Measurements from ENCODE around the gene ZBTB12. TPM values are rescaled to one million over a fixed set of nuclear protein-coding genes. Genes with fewer than 3 reads are reported as not detected.
"Not testable (repeated sequence)": the region's sequence is repeated elsewhere in the genome, so short reads cannot be mapped to it uniquely, and the experiment has no call there.

ZBTB12 gene
- polyA plus RNA-seq, 3 donors from 2014 or later, result not detected

DNA sequence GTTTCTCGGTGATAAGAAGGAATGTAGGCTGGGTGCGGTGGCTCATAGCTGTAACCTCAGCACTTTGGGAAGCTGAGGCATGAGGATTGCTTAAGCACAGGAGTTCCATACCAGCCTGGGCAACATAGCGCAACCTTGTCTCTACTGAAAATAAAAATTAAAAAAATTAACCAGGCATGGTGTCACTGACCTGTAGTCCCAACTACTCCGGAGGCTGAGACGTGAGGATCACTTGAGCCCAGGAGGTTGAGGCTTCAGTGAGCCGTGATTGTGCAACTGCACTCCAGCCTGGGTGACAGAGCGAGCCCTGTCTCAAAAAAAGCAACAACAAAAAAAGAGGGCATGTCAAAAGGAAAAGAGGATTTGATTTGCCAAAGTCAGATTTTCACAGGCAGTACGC is 43.2 kb downstream of the ZBTB12 start:
- Mint-ChIP-seq H3K36me3 (peaks cover 0 to 14% (median 7%) of the 10 kb centered on the region in 3 donors), H3K27ac (no peak overlapping the region), H3K9me3 (no peaks in the 10 kb centered on the region), H3K27me3 (ENCODE audit: low read depth in 3 of 3) (peaks cover 10 to 15% (median 15%) of the 10 kb centered on the region in 3 donors), H3K4me3 (no peak overlapping the region), H3K4me1 (peaks cover 23 to 25% of the 10 kb centered on the region in 2 donors)
- no peak for DNase-seq

DNA sequence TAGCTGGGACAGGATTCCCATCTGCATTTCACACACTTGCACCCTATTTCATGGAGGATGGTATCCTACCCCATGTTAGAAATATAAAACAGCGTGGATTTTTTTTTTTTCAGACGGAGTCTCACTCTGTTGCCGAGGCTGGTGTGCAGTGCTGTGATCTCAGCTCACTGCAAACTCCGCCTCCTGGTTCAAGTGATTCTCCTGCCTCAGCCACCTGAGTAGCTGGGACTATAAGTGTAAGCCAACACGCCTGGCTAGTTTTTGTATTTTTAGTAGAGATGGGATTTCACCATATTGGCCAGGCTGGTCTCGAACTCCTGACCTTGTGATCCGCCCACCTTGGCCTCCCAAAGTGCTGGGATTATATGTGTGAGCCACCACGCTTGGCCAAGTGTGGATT is 44.1 kb downstream of the ZBTB12 start:
- DNase-seq, H3K9me3 Mint-ChIP-seq, H3K4me3 Mint-ChIP-seq: not testable (repeated sequence)
- Mint-ChIP-seq H3K36me3 (peaks cover 0 to 14% (median 7%) of the 10 kb centered on the region in 3 donors), H3K27ac (peak overlapping the region in 1 of 6 donors; percentile 34), H3K27me3 (ENCODE audit: low read depth in 3 of 3) (peaks cover 5 to 12% (median 7%) of the 10 kb centered on the region in 3 donors), H3K4me1 (peaks cover 15 to 16% of the 10 kb centered on the region in 2 donors)

DNA sequence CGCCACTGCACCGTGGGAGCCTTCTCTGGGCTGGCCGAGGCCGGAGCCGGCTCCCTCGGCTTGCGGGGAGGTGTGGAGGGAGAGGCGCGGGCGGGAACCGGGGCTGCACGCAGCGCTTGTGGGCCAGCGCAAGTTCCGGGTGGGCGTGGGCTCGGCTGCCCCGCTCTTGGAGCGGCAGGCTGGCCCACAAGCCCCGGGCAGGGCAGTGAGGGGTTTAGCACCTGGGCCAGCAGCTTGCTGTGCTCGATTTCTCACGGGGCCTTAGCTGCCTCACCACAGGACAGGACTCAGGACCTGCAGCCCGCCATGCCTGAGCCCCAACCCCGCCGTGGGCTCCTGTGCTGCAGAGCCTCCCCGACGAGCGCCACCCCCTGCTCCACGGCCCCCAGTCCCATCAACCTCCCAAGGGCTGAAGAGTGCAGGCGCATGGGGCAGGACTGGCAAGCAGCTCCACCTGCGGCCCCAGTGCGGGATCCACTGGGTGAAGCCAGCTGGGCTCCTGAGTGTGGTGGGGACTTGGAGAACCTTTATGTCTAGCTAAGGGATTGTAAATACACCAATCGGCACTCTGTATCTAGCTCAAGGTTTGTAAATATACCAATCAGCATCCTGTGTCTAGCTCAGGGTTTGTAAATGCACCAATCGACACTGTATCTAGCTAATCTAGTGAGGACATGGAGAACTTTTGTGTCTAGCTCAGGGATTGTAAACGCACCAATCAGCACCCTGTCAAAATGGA is 49.7 kb downstream of the ZBTB12 start:
- H3K36me3 Mint-ChIP-seq; DNase-seq; H3K27me3 Mint-ChIP-seq (ENCODE audit: low read depth in 3 of 3); H3K27ac Mint-ChIP-seq; H3K4me3 Mint-ChIP-seq; H3K4me1 Mint-ChIP-seq; H3K9me3 Mint-ChIP-seq: not testable (repeated sequence)

DNA sequence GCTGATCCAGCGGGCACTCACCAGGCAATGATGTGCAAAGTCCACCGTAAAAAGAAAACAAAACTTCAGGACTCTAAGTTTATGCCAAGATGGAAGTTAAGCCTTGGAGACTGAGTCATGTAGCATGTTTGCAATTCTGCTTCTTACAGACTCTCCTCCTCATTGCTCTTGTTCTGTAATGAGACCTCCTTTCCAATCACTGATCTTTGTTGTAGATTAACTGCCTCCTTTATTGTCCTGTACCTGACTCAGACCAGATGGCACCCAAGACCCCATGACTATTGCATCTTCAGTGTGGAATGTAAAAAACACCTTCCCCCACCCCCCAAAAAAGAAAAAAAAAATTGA is 50.4 kb downstream of the ZBTB12 start:
- Mint-ChIP-seq H3K4me1 (no peaks in the 10 kb centered on the region), H3K27ac (no peak overlapping the region), H3K36me3 (no peaks in the 10 kb centered on the region), H3K27me3 (ENCODE audit: low read depth in 3 of 3) (no peaks in the 10 kb centered on the region), H3K9me3 (no peaks in the 10 kb centered on the region), H3K4me3 (no peak overlapping the region)
- DNase-seq, result no peak

DNA sequence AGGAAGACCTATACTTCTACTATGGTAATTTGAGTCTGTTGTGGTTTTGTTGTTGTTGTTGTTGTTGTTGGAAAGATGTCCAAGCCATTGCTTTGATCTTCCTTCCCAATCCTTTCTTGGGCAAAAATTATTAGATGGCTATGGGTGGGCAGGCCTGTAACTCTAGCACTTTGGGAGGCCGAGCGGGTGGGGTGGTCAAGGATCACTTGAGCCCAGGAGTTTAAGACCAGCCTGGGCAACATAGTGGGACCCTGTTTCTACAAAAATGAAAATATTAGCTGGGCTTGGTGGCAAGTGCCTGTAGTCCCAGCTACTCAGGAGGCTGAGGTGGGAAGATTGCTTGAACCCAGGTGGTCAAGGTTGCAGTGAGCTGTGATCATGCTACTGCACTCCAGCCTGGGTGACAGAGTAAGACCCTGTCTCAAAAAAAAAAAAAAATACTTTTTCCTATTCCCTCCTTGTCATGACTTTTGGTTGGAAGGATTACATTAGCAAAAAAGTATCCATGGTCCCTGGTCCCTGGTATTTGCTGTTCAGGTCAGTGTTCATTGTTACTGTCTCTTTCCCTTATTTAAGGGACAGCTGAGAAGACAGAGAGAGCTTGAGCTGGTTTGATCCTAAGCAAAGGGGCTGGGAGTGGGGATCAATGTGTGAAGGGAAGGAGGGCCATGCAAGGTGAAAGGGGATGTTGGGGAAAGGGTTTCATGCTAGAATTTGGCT is 51.0 kb downstream of the ZBTB12 start:
- H3K27ac Mint-ChIP-seq, result no peak overlapping the region

More for the DNA sequence above, 51.0 kb downstream of the ZBTB12 start:
- no peak overlapping the region for H3K4me3 Mint-ChIP-seq
- H3K9me3 Mint-ChIP-seq, result no peaks in the 10 kb centered on the region
- DNase-seq, result no peak
- no peaks in the 10 kb centered on the region for H3K27me3 Mint-ChIP-seq (ENCODE audit: low read depth in 3 of 3)
- no peaks in the 10 kb centered on the region for H3K4me1 Mint-ChIP-seq
- H3K36me3 Mint-ChIP-seq, result no peaks in the 10 kb centered on the region

Other genes with a start within 250 kb of the ZBTB12 start
- gene BAG6, start 249.4 kb downstream of the ZBTB12 start, polyA plus RNA-seq, result 10 to 100 TPM in 2 of 3 donors, 1 to 10 TPM in 1; 8.5 to 22.7 (median 16.2) TPM
- 1 to 10 TPM; 1.8 to 5.7 (median 3.9) TPM for gene APOM, start 246.2 kb downstream of the ZBTB12 start, polyA plus RNA-seq
- 10 to 100 TPM; 23.6 to 41.6 (median 26.3) TPM for gene C6orf47, start 241.3 kb downstream of the ZBTB12 start, polyA plus RNA-seq
- 10 to 100 TPM; 17.2 to 29.3 (median 22.9) TPM for gene GPANK1, start 237.1 kb downstream of the ZBTB12 start, polyA plus RNA-seq
- gene CSNK2B, start 236.0 kb downstream of the ZBTB12 start, polyA plus RNA-seq, result 100 to 1,000 TPM; 253 to 291 (median 289) TPM
- gene LY6G5B, start 232.1 kb downstream of the ZBTB12 start, polyA plus RNA-seq, result 1 to 10 TPM in 1 of 3 donors, under 1 TPM in 2; 0.44 to 1.8 (median 0.47) TPM
- gene LY6G5C, start 221.0 kb downstream of the ZBTB12 start, polyA plus RNA-seq, result 1 to 10 TPM; 4.6 to 9.7 (median 6.1) TPM
- 10 to 100 TPM; 43.6 to 53.7 (median 47.0) TPM for gene ABHD16A, start 198.8 kb downstream of the ZBTB12 start, polyA plus RNA-seq
- gene LY6G6F, start 195.2 kb downstream of the ZBTB12 start, polyA plus RNA-seq, result 1 to 10 TPM in 1 of 3 donors, not detected in 2; 2.5 TPM
- not detected for gene LY6G6D, start 186.7 kb downstream of the ZBTB12 start, polyA plus RNA-seq
- not detected for gene LY6G6C, start 180.3 kb downstream of the ZBTB12 start, polyA plus RNA-seq
- 10 to 100 TPM in 1 of 3 donors, 1 to 10 TPM in 2; 2.6 to 10.9 (median 6.3) TPM for gene MPIG6B, start 178.7 kb downstream of the ZBTB12 start, polyA plus RNA-seq
- gene DDAH2, start 172.8 kb downstream of the ZBTB12 start, polyA plus RNA-seq, result 100 to 1,000 TPM in 1 of 3 donors, 10 to 100 TPM in 2; 58.5 to 112 (median 74.9) TPM
- gene CLIC1, start 165.6 kb downstream of the ZBTB12 start, polyA plus RNA-seq, result 1,000 to 10,000 TPM; 1,179 to 1,674 (median 1,350) TPM
- 1 to 10 TPM in 2 of 3 donors, not detected in 1; 2.1 to 2.5 TPM for gene MSH5, start 162.1 kb downstream of the ZBTB12 start, polyA plus RNA-seq
- not detected for gene SAPCD1, start 139.4 kb downstream of the ZBTB12 start, polyA plus RNA-seq
- 1 to 10 TPM in 1 of 3 donors, under 1 TPM in 2; 0.21 to 1.8 (median 0.93) TPM for gene VWA7, start 124.8 kb downstream of the ZBTB12 start, polyA plus RNA-seq
- 10 to 100 TPM; 26.5 to 44.6 (median 28.8) TPM for gene VARS1, start 106.3 kb downstream of the ZBTB12 start, polyA plus RNA-seq
- 10 to 100 TPM; 77.7 to 97.1 (median 94.6) TPM for gene LSM2, start 95.1 kb downstream of the ZBTB12 start, polyA plus RNA-seq
- 1 to 10 TPM in 2 of 3 donors, under 1 TPM in 1; 0.70 to 3.8 (median 2.4) TPM for gene HSPA1L, start 86.8 kb downstream of the ZBTB12 start, polyA plus RNA-seq
- gene HSPA1A, start 86.5 kb downstream of the ZBTB12 start, polyA plus RNA-seq, result 10 to 100 TPM in 2 of 3 donors, 1 to 10 TPM in 1; 9.7 to 81.3 (median 22.5) TPM
- 1 to 10 TPM; 1.5 to 3.2 (median 1.9) TPM for gene HSPA1B, start 74.3 kb downstream of the ZBTB12 start, polyA plus RNA-seq
- gene NEU1, start 39.3 kb downstream of the ZBTB12 start, polyA plus RNA-seq, result 10 to 100 TPM; 37.5 to 44.9 (median 40.5) TPM
- gene SLC44A4, start 23.1 kb downstream of the ZBTB12 start, polyA plus RNA-seq, result not detected
- gene EHMT2, start 4.4 kb downstream of the ZBTB12 start, polyA plus RNA-seq, result 10 to 100 TPM; 18.8 to 52.1 (median 21.5) TPM
- gene C2, start 25.6 kb upstream of the ZBTB12 start, polyA plus RNA-seq, result under 1 TPM in 1 of 3 donors, not detected in 2; 0.74 TPM
- gene CFB, start 44.0 kb upstream of the ZBTB12 start, polyA plus RNA-seq, result under 1 TPM in 1 of 3 donors, not detected in 2; 0.27 TPM
- 10 to 100 TPM; 73.3 to 84.6 (median 76.9) TPM for gene NELFE, start 56.9 kb upstream of the ZBTB12 start, polyA plus RNA-seq
- gene SKIC2, start 57.1 kb upstream of the ZBTB12 start, polyA plus RNA-seq, result 10 to 100 TPM; 14.1 to 20.6 (median 19.3) TPM
- gene DXO, start 70.1 kb upstream of the ZBTB12 start, polyA plus RNA-seq, result 10 to 100 TPM in 2 of 3 donors, 1 to 10 TPM in 1; 9.2 to 19.5 (median 17.2) TPM
- gene C4A, start 80.0 kb upstream of the ZBTB12 start, polyA plus RNA-seq, result not detected
- gene C4B, start 112.7 kb upstream of the ZBTB12 start, polyA plus RNA-seq, result under 1 TPM in 1 of 3 donors, not detected in 2; 0.67 TPM
- under 1 TPM in 1 of 3 donors, not detected in 2; 0.10 TPM for gene CYP21A2, start 136.3 kb upstream of the ZBTB12 start, polyA plus RNA-seq
- gene TNXB, start 207.3 kb upstream of the ZBTB12 start, polyA plus RNA-seq, result not detected
- gene ATF6B, start 226.2 kb upstream of the ZBTB12 start, polyA plus RNA-seq, result 10 to 100 TPM; 19.1 to 39.6 (median 20.7) TPM
- 1 to 10 TPM; 2.9 to 3.5 (median 3.2) TPM for gene FKBPL, start 228.2 kb upstream of the ZBTB12 start, polyA plus RNA-seq
- not detected for gene PRRT1, start 249.9 kb upstream of the ZBTB12 start, polyA plus RNA-seq